ENCODE data around the gene CIBAR2. TPM values are rescaled to one million over a fixed set of nuclear protein-coding genes. Genes with fewer than 3 reads are reported as not detected.

CIBAR2 gene
- total and polyA plus RNA-seq, 9 of the 15 experiments (the other 6 are each of a cell fraction or from before 2014, with no cell fraction given), result not detected

DNA sequence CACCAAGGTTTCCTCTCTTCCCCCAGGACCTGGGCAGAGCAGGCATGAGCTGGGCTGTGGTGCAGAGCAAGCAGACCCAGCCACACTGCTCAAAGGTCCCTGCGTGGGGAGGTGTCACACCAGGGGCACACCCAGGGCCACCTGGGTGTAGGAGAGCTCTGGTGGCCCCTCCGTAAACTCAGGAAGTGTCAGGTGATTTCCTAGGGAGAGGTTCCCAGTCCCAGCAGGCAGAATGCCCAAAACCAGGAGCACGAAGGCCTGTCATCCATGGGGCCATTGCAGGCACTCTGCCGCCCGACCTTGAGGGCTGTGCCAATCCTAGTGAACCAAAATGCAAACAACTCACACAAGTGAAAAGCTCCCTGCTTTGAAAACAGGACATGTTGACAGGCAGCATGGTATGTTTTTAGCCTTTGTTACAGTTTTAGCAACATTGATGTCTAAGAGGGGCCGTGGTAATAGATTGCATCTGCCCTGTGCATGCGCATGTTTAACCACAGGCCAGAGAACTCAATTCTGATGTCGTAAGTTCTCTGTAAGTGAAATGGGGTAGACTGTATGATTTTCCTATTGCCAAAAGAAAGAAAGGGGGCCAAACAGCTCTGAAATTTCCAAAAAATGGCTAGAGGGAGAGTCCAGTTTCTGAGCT is 21.3 kb downstream of the CIBAR2 start (continued):
- TF ChIP-seq, protein P1, sequence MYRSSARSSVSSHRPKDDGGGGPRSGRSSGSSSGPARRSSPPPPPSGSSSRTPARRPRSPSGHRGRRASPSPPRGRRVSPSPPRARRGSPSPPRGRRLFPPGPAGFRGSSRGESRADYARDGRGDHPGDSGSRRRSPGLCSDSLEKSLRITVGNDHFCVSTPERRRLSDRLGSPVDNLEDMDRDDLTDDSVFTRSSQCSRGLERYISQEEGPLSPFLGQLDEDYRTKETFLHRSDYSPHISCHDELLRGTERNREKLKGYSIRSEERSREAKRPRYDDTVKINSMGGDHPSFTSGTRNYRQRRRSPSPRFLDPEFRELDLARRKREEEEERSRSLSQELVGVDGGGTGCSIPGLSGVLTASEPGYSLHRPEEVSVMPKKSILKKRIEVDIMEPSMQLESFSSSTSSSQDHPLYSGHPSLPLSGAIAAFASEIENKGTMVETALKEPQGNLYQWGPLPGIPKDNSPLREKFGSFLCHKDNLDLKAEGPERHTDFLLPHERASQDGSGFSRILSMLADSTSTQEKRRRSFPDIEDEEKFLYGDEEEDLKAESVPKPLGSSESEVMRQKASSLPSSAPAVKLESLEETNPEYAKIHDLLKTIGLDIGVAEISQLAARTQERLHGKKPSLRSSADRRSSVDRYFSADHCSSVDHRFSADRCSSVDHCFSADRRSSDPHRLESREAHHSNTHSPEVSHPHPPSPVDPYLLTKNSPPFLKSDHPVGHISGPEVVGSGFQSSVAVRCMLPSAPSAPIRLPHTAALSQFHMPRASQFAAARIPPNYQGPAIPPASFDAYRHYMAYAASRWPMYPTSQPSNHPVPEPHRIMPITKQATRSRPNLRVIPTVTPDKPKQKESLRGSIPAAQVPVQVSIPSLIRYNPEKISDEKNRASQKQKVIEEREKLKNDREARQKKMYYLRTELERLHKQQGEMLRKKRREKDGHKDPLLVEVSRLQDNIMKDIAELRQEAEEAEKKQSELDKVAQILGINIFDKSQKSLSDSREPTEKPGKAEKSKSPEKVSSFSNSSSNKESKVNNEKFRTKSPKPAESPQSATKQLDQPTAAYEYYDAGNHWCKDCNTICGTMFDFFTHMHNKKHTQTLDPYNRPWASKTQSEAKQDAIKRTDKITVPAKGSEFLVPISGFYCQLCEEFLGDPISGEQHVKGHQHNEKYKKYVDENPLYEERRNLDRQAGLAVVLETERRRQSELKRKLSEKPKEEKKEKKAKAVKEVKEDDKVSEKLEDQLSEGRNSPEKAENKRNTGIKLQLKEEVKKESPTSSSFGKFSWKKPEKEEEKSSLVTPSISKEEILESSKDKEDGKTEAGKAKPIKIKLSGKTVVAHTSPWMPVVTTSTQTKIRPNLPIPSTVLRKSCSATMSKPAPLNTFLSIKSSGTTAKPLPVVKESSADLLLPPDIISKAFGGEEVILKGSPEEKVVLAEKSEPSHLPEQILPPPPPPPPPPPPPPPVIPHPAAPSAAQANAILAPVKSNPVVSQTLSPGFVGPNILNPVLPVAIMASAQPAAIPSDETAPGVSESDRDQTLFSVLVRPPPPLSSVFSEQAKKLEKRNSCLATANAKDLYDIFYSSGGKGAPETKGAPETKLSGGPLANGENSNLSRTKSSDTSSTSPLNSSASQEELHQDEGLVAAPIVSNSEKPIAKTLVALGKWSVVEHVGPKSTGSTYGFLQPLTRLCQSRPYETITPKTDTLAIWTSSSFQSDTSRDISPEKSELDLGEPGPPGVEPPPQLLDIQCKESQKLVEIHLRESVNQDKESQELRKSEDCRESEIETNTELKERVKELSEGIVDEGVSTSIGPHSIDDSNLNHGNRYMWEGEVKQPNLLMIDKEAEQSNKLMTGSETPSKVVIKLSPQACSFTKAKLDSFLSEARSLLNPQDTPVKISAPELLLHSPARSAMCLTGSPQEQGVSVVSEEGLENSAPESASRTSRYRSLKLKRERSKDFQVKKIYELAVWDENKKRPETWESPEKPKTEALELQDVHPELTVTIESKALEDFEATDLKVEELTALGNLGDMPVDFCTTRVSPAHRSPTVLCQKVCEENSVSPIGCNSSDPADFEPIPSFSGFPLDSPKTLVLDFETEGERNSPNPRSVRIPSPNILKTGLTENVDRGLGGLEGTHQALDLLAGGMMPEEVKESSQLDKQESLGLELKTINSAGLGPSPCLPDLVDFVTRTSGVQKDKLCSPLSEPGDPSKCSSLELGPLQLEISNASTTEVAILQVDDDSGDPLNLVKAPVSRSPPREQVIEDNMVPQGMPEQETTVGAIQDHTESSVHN (IDR thresholded peaks at IDR 0.05; ENCODE audit: borderline replicate concordance in 1 of 2, low read depth in 1 of 2), result no peak
- TF ChIP-seq, protein P2, sequence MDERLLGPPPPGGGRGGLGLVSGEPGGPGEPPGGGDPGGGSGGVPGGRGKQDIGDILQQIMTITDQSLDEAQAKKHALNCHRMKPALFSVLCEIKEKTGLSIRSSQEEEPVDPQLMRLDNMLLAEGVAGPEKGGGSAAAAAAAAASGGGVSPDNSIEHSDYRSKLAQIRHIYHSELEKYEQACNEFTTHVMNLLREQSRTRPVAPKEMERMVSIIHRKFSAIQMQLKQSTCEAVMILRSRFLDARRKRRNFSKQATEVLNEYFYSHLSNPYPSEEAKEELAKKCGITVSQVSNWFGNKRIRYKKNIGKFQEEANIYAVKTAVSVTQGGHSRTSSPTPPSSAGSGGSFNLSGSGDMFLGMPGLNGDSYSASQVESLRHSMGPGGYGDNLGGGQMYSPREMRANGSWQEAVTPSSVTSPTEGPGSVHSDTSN (CRISPR knock-in tag; IDR thresholded peaks at IDR 0.05; ENCODE audit: low read depth), result no peak
- TF ChIP-seq, protein P2 (tag; conservative IDR thresholded peaks at IDR 0.05; ENCODE audit: low read depth), result no peak
- TF ChIP-seq, protein P3, sequence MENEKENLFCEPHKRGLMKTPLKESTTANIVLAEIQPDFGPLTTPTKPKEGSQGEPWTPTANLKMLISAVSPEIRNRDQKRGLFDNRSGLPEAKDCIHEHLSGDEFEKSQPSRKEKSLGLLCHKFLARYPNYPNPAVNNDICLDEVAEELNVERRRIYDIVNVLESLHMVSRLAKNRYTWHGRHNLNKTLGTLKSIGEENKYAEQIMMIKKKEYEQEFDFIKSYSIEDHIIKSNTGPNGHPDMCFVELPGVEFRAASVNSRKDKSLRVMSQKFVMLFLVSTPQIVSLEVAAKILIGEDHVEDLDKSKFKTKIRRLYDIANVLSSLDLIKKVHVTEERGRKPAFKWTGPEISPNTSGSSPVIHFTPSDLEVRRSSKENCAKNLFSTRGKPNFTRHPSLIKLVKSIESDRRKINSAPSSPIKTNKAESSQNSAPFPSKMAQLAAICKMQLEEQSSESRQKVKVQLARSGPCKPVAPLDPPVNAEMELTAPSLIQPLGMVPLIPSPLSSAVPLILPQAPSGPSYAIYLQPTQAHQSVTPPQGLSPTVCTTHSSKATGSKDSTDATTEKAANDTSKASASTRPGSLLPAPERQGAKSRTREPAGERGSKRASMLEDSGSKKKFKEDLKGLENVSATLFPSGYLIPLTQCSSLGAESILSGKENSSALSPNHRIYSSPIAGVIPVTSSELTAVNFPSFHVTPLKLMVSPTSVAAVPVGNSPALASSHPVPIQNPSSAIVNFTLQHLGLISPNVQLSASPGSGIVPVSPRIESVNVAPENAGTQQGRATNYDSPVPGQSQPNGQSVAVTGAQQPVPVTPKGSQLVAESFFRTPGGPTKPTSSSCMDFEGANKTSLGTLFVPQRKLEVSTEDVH (IDR thresholded peaks at IDR 0.05; ENCODE audit: low read depth, partially characterized antibody), result no peak
- TF ChIP-seq CEBPG (CRISPR knock-in tag; IDR thresholded peaks at IDR 0.05), result no peak
- TF ChIP-seq CEBPG (tag; conservative IDR thresholded peaks at IDR 0.05 in 1 of 2, IDR thresholded peaks at IDR 0.05 in 1 of 2), result 0 out of 4 replicates have a peak, but pooled peaks of 1 of the 2 experiments have one; percentile 26
- 0 out of 2 replicates have a peak, but pooled peaks have one; percentile 24 for TF ChIP-seq ZNF589 (CRISPR knock-in tag; IDR thresholded peaks at IDR 0.05; ENCODE audit: low read depth)
- no peak for TF ChIP-seq NONO (IDR thresholded peaks at IDR 0.05; ENCODE audit: low read depth in 2 of 2, low read length in 1 of 2)
- TF ChIP-seq POLR2AphosphoS2 (IDR thresholded peaks at IDR 0.05; ENCODE audit: low read length), result 0 out of 2 replicates have a peak, but pooled peaks have one; percentile 52
- no peak for TF ChIP-seq ZNF140 (CRISPR knock-in tag; IDR thresholded peaks at IDR 0.05)
- 0 out of 2 replicates have a peak, but pooled peaks have one; percentile 15 for TF ChIP-seq HMG20B (CRISPR knock-in tag; IDR thresholded peaks at IDR 0.05)
- TF ChIP-seq MEIS2 (IDR thresholded peaks at IDR 0.05; ENCODE audit: partially characterized antibody), result no peak
- TF ChIP-seq HDAC1 (IDR thresholded peaks at IDR 0.05), result no peak

All from K562 (cell line).